Mucosa of descending colon (tissue), 3 donors: ENCODE data around the gene HOMER2. TPM values are rescaled to one million over a fixed set of nuclear protein-coding genes. Genes with fewer than 3 reads are reported as not detected.

ENCODE experiments used
- ATAC-seq: fragments of 200-7000 bp; cut with Tn5 transposase; one replicate; pipeline ENCODE4 v1.9.1; 2020; ENCODE audit warnings: mild to moderate bottlenecking, moderate library complexity
- DNase-seq, 3 donors: peaks; one replicate each; pipeline ENCODE4 v3.0.0-alpha.2; 2020
- H3K36me3 ChIP-seq: fragments of 200-600 bp; one replicate; pipeline ENCODE4 v1.8.0; 2021; ENCODE audit warnings: low read depth, mild to moderate bottlenecking
- H3K4me1 ChIP-seq: fragments of 200-600 bp; one replicate; pipeline ENCODE4 v1.8.0; 2021; ENCODE audit warnings: low read depth, mild to moderate bottlenecking
- H3K4me3 ChIP-seq: fragments of 200-600 bp; one replicate; pipeline ENCODE4 v1.8.0; 2021; ENCODE audit warnings: mild to moderate bottlenecking
- H3K9me3 ChIP-seq: fragments of 200-600 bp; one replicate; pipeline ENCODE4 v1.8.0; 2021; ENCODE audit warnings: mild to moderate bottlenecking
- CTCF ChIP-seq: fragments of 200-600 bp; IDR thresholded peaks from one replicate; pipeline ENCODE4 v1.8.0; 2022; ENCODE audit warnings: antibody characterized with exemption, mild to moderate bottlenecking
- intact Hi-C, 2 donors: fragments of 100-400 bp; cut with DNase I in 1 of 2; cut with micrococcal nuclease in 1 of 2; formaldehyde crosslinking; loops; one replicate each; pipeline versions ENCODE4 v1.11.0 to v1.11.1; 2022; cut with DNase I, micrococcal nuclease
- total RNA-seq, 3 donors: library from RNA; stranded (reverse); fragmentation: NEBNext Ultra II Directional in 2 of 3; extraction: Animal tissue kit (Norgen Biotek cat#: 25700) in 2 of 3; gene quantifications; one replicate each; pipeline versions ENCODE4 v1.2.1 to v1.2.4, GENCODE V29; 2021 to 2023
- donor health status: DM: no; HTN: no; CAD: no; lungs with moderate emphysema.
- donor health status: DM: no; HTN: no; CAD: no.
- donor health status: DM: no; HTN: yes; CAD: no.

Gene HOMER2
- total RNA-seq, 3 donors from 2014 or later, result 1.9 to 16.3 (median 2.1) TPM

- H3K36me3 ChIP-seq, result peaks cover 4% of the 10 kb centered on the region
- TF ChIP-seq CTCF, result no peak
- no peak overlapping the region for H3K4me3 ChIP-seq
- peak in 2 of 3 donors; percentile 27 to 33 for DNase-seq
- no peaks in the 10 kb centered on the region for H3K9me3 ChIP-seq
- intact Hi-C loops, result no loop called here
- peak; percentile 3 for ATAC-seq
- peaks cover 3% of the 10 kb centered on the region for H3K4me1 ChIP-seq
Observed at GRCh38 chr15:82808634-82809041, 143.9 kb downstream of the HOMER2 start.

- Histone ChIP-seq H3K9me3 (no peaks in the 10 kb centered on the region), H3K4me3 (no peak overlapping the region), H3K4me1 (peaks cover 3% of the 10 kb centered on the region), H3K36me3 (peaks cover 4% of the 10 kb centered on the region)
- DNase-seq (no peak), ATAC-seq (no peak)
- intact Hi-C loops, result no loop called here
- no peak for TF ChIP-seq CTCF
Observed at GRCh38 chr15:82807920-82808633, 144.4 kb downstream of the HOMER2 start.

- no peak for DNase-seq
Observed at GRCh38 chr15:82805994-82806406, 146.5 kb downstream of the HOMER2 start, which contains the start of gene FSD2. Gene FSD2 (minus strand): TSS chr15:82806069. CDS start chr15:82787390, 18,679 bp downstream.

GRCh38 chr15:82804575-82804949 lies 148.0 kb downstream of the HOMER2 start:
- DNase-seq (no peak), ATAC-seq (no peak)
- Histone ChIP-seq H3K4me1 (no peaks in the 10 kb centered on the region), H3K36me3 (peaks cover 3% of the 10 kb centered on the region), H3K9me3 (no peaks in the 10 kb centered on the region), H3K4me3 (no peak overlapping the region)
- no peak for TF ChIP-seq CTCF
- intact Hi-C loops, result no loop called here

More at GRCh38 chr15:82805994-82806406, 146.5 kb downstream of the HOMER2 start, which contains the start of gene FSD2:
- H3K36me3 ChIP-seq, result peaks cover 4% of the 10 kb centered on the region
- no peak for ATAC-seq
- TF ChIP-seq CTCF, result no peak
- no peak within 1 kb of the TSS for H3K4me3 ChIP-seq
- H3K4me1 ChIP-seq, result no peaks in the 10 kb centered on the region
- no peaks in the 10 kb centered on the region for H3K9me3 ChIP-seq
- intact Hi-C loops, result no loop called here

GRCh38 chr15:82803793-82804574 lies 148.5 kb downstream of the HOMER2 start:
- no peaks in the 10 kb centered on the region for H3K4me1 ChIP-seq
- H3K4me3 ChIP-seq, result no peak overlapping the region
- intact Hi-C loops, result no loop called here
- no peaks in the 10 kb centered on the region for H3K36me3 ChIP-seq
- ATAC-seq (no peak), DNase-seq (no peak)
- no peak for TF ChIP-seq CTCF
- H3K9me3 ChIP-seq, result no peaks in the 10 kb centered on the region
